ENCODE data around the gene STK38L. TPM values are rescaled to one million over a fixed set of nuclear protein-coding genes. Genes with fewer than 3 reads are reported as not detected.

STK38L gene
- total and polyA plus RNA-seq, 2 of the 8 experiments (the other 6 are each of a cell fraction or from before 2014, with no cell fraction given): 8.1 to 63.6 TPM

DNA sequence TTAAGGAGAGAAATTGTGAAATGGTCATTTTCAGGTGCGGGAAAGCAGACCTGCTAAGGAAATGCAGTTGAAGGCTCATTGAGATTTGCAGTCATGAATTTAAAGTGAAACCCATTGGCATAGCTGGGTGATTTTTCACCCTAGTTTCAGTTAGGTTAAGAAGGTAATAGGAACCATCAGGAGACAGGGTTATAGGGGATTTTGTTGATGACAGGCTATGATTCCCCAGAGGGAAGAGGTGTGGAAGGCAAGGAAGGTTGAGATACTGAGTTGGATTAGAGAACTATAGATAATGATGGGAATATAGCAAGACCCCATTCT lies 65.9 kb downstream of the STK38L start (continued):
- TF ChIP-seq RXRA (IDR thresholded peaks at IDR 0.05; ENCODE audit: insufficient read depth, low read depth, low read length) (no peak), CTBP2 (IDR thresholded peaks at IDR 0.05; ENCODE audit: borderline replicate concordance, insufficient read depth, insufficient read length, low read length) (no peak), SUZ12 (IDR thresholded peaks at IDR 0.05; ENCODE audit: low read length) (no peak), SRF (IDR thresholded peaks at IDR 0.05; ENCODE audit: low read depth, low read length) (no peak)
- TF ChIP-seq, protein P1, sequence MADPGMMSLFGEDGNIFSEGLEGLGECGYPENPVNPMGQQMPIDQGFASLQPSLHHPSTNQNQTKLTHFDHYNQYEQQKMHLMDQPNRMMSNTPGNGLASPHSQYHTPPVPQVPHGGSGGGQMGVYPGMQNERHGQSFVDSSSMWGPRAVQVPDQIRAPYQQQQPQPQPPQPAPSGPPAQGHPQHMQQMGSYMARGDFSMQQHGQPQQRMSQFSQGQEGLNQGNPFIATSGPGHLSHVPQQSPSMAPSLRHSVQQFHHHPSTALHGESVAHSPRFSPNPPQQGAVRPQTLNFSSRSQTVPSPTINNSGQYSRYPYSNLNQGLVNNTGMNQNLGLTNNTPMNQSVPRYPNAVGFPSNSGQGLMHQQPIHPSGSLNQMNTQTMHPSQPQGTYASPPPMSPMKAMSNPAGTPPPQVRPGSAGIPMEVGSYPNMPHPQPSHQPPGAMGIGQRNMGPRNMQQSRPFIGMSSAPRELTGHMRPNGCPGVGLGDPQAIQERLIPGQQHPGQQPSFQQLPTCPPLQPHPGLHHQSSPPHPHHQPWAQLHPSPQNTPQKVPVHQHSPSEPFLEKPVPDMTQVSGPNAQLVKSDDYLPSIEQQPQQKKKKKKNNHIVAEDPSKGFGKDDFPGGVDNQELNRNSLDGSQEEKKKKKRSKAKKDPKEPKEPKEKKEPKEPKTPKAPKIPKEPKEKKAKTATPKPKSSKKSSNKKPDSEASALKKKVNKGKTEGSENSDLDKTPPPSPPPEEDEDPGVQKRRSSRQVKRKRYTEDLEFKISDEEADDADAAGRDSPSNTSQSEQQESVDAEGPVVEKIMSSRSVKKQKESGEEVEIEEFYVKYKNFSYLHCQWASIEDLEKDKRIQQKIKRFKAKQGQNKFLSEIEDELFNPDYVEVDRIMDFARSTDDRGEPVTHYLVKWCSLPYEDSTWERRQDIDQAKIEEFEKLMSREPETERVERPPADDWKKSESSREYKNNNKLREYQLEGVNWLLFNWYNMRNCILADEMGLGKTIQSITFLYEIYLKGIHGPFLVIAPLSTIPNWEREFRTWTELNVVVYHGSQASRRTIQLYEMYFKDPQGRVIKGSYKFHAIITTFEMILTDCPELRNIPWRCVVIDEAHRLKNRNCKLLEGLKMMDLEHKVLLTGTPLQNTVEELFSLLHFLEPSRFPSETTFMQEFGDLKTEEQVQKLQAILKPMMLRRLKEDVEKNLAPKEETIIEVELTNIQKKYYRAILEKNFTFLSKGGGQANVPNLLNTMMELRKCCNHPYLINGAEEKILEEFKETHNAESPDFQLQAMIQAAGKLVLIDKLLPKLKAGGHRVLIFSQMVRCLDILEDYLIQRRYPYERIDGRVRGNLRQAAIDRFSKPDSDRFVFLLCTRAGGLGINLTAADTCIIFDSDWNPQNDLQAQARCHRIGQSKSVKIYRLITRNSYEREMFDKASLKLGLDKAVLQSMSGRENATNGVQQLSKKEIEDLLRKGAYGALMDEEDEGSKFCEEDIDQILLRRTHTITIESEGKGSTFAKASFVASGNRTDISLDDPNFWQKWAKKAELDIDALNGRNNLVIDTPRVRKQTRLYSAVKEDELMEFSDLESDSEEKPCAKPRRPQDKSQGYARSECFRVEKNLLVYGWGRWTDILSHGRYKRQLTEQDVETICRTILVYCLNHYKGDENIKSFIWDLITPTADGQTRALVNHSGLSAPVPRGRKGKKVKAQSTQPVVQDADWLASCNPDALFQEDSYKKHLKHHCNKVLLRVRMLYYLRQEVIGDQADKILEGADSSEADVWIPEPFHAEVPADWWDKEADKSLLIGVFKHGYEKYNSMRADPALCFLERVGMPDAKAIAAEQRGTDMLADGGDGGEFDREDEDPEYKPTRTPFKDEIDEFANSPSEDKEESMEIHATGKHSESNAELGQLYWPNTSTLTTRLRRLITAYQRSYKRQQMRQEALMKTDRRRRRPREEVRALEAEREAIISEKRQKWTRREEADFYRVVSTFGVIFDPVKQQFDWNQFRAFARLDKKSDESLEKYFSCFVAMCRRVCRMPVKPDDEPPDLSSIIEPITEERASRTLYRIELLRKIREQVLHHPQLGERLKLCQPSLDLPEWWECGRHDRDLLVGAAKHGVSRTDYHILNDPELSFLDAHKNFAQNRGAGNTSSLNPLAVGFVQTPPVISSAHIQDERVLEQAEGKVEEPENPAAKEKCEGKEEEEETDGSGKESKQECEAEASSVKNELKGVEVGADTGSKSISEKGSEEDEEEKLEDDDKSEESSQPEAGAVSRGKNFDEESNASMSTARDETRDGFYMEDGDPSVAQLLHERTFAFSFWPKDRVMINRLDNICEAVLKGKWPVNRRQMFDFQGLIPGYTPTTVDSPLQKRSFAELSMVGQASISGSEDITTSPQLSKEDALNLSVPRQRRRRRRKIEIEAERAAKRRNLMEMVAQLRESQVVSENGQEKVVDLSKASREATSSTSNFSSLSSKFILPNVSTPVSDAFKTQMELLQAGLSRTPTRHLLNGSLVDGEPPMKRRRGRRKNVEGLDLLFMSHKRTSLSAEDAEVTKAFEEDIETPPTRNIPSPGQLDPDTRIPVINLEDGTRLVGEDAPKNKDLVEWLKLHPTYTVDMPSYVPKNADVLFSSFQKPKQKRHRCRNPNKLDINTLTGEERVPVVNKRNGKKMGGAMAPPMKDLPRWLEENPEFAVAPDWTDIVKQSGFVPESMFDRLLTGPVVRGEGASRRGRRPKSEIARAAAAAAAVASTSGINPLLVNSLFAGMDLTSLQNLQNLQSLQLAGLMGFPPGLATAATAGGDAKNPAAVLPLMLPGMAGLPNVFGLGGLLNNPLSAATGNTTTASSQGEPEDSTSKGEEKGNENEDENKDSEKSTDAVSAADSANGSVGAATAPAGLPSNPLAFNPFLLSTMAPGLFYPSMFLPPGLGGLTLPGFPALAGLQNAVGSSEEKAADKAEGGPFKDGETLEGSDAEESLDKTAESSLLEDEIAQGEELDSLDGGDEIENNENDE (IDR thresholded peaks at IDR 0.05; ENCODE audit: insufficient replicate concordance, low read length): no peak

Measured in H1 (cell line).